H1 (cell line): Measurements from ENCODE around the gene COMMD1. TPM values are rescaled to one million over a fixed set of nuclear protein-coding genes. Genes with fewer than 3 reads are reported as not detected.

Experiments used
- CHD7 ChIP-seq: fragments of 300-600 bp; sonication (generic); IDR thresholded peaks from 2 replicates; pipeline ENCODE4 v1.7.1; 2012; ENCODE audit warnings: low read length, moderate library complexity, mild to moderate bottlenecking, inconsistent platforms; ENCODE audit not compliant: insufficient replicate concordance
- PHF8 ChIP-seq: fragments of 200-600 bp; sonication (generic); conservative IDR thresholded peaks from 2 replicates; pipeline ENCODE4 v1.7.1; 2012; ENCODE audit warnings: low read depth, mild to moderate bottlenecking, inconsistent platforms, low read length, moderate library complexity
- polyA plus RNA-seq, 7 experiments: library from polyadenylated mRNA; depleted of rRNA in 3 of 7; stranded (reverse) in 5 of 7; unstranded in 2 of 7; fragments of >200 nt in 5 of 7; fragments of 200-250 nt in 2 of 7; gene quantifications; 1 replicate in 5 of 7; 2 replicates in 1 of 7; 4 replicates in 1 of 7; pipeline versions ENCODE4 v1.2.1 to v1.2.3, GENCODE V29; 2011 to 2013; ENCODE audit warnings: missing spikeins in 2 of 7, mixed read lengths in 2 of 7
- total RNA-seq: library from RNA; stranded (reverse); fragmentation: NEBNext Ultra II Directional; extraction: Animal tissue kit (Norgen Biotek cat#: 25700); gene quantifications from 2 replicates; pipeline ENCODE4 v1.2.1, GENCODE V29; 2021

The COMMD1 gene
- total and polyA plus RNA-seq, 2 of the 8 experiments (the other 6 are each of a cell fraction or from before 2014, with no cell fraction given): 23.5 to 28.3 TPM

- TF ChIP-seq CHD7 (no peak), PHF8 (no peak)
These were observed 31.6 kb downstream of the COMMD1 start (continued) for GRCh38 chr2:61937098-61937497.
